ENCODE data around the gene MAPK9.

Gene MAPK9

GRCh38 chr5:180306796-180307195 lies 14.9 kb upstream of the MAPK9 start:
- H2AFZ ChIP-seq (ENCODE audit: low read length) = no peak overlapping the region
- H2BK120ac ChIP-seq (ENCODE audit: low read depth, low read length) = no peak overlapping the region
- no peaks in the 10 kb centered on the region for H3K4me1 ChIP-seq (ENCODE audit: control insufficient read depth in 2 of 2, insufficient read depth in 1 of 2, low read depth in 1 of 2, low read length in 2 of 2)
- H2BK12ac ChIP-seq (ENCODE audit: low read length) = no peak overlapping the region
- H4K8ac ChIP-seq (ENCODE audit: low read depth, low read length) = no peak overlapping the region
- no peak overlapping the region for H3K23ac ChIP-seq (ENCODE audit: low read depth, low read length, poor library complexity)
- H3K27ac ChIP-seq (replicated peaks; ENCODE audit: low read length) = no peak overlapping the region
- H3K4me3 ChIP-seq (ENCODE audit: low read length in 2 of 2) = no peak overlapping the region
- no peak overlapping the region for H3K18ac ChIP-seq (ENCODE audit: low read length)
- no peak overlapping the region for H3K14ac ChIP-seq (ENCODE audit: low read length)
- no CpG with 5 or more reads among the region's 8 CpGs for WGBS, 2 donors (ENCODE audit: extremely low coverage in 2 of 2, insufficient read length in 2 of 2, insufficient replicate concordance in 1 of 2)
- no peak overlapping the region for H2BK15ac ChIP-seq (ENCODE audit: low read length)
- H2AK5ac ChIP-seq (ENCODE audit: low read depth, low read length) = no peak overlapping the region
- no peak overlapping the region for H4K91ac ChIP-seq (ENCODE audit: low read depth, low read length, poor library complexity)
- H3K4me2 ChIP-seq (ENCODE audit: insufficient read depth, low read length, poor library complexity, severe bottlenecking) = no peak overlapping the region
- no peaks in the 10 kb centered on the region for H3K79me1 ChIP-seq (ENCODE audit: low read depth, low read length)
- H2BK5ac ChIP-seq (ENCODE audit: low read length) = no peak overlapping the region
- no peak for DNase-seq (ENCODE audit: low spot score)
- H3K4ac ChIP-seq (ENCODE audit: low read length) = no peak overlapping the region
- no peak overlapping the region for H3K9ac ChIP-seq (ENCODE audit: low read depth, low read length, poor library complexity)
- peaks cover 27 to 50% of the 10 kb centered on the region in 2 donors for H3K36me3 ChIP-seq (replicated peaks in 1 of 2; ENCODE audit: control insufficient read depth in 2 of 2, insufficient read depth in 2 of 2, low read length in 2 of 2)
- no peaks in the 10 kb centered on the region for H3K27me3 ChIP-seq (ENCODE audit: control insufficient read depth in 3 of 3, insufficient read depth in 3 of 3, low read depth in 1 of 3, low read length in 3 of 3)
- no peaks in the 10 kb centered on the region for H3K9me3 ChIP-seq (replicated peaks in 1 of 2; ENCODE audit: control insufficient read depth in 2 of 2, insufficient read depth in 1 of 2, low read depth in 1 of 2, low read length in 2 of 2)

DNA sequence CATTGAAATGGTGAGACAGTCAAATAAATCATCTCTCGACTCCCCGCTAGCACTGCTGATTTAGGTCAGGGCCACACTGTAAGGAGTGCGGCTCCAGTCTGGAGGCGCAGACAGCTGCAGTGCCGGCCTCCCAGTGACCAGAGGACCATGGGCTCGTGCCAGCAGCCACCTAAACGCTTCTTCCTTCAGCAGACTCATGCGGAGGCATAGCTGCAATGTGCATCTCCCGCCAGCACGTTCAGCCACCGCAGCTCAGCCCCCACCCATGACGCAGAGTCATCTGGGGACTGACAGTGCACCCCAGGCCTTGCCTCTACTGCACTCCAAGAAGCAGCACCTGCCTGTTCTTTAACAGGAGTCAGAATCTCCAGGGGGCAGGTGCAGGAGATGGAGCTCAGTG lies 13.6 kb upstream of the MAPK9 start:
- DNase-seq (ENCODE audit: low spot score) = no peak
- Histone ChIP-seq H3K23ac (ENCODE audit: low read depth, low read length, poor library complexity) (no peak overlapping the region), H3K36me3 (replicated peaks in 1 of 2; ENCODE audit: control insufficient read depth in 2 of 2, insufficient read depth in 2 of 2, low read length in 2 of 2) (peaks cover 27 to 53% of the 10 kb centered on the region in 2 donors), H2BK15ac (ENCODE audit: low read length) (no peak overlapping the region), H3K4me2 (ENCODE audit: insufficient read depth, low read length, poor library complexity, severe bottlenecking) (no peak overlapping the region), H3K79me1 (ENCODE audit: low read depth, low read length) (no peaks in the 10 kb centered on the region), H2AFZ (ENCODE audit: low read length) (no peak overlapping the region), H3K27me3 (ENCODE audit: control insufficient read depth in 3 of 3, insufficient read depth in 3 of 3, low read depth in 1 of 3, low read length in 3 of 3) (no peaks in the 10 kb centered on the region), H3K14ac (ENCODE audit: low read length) (no peak overlapping the region), H3K4me3 (ENCODE audit: low read length in 2 of 2) (no peak overlapping the region), H4K91ac (ENCODE audit: low read depth, low read length, poor library complexity) (no peak overlapping the region), H2BK5ac (ENCODE audit: low read length) (no peak overlapping the region), H3K18ac (ENCODE audit: low read length) (no peak overlapping the region), H3K9me3 (replicated peaks in 1 of 2; ENCODE audit: control insufficient read depth in 2 of 2, insufficient read depth in 1 of 2, low read depth in 1 of 2, low read length in 2 of 2) (no peaks in the 10 kb centered on the region), H4K8ac (ENCODE audit: low read depth, low read length) (no peak overlapping the region), H3K4me1 (ENCODE audit: control insufficient read depth in 2 of 2, insufficient read depth in 1 of 2, low read depth in 1 of 2, low read length in 2 of 2) (no peaks in the 10 kb centered on the region), H2BK12ac (ENCODE audit: low read length) (no peak overlapping the region), H3K4ac (ENCODE audit: low read length) (no peak overlapping the region), H2BK120ac (ENCODE audit: low read depth, low read length) (no peak overlapping the region), H3K27ac (replicated peaks; ENCODE audit: low read length) (no peak overlapping the region), H3K9ac (ENCODE audit: low read depth, low read length, poor library complexity) (no peak overlapping the region), H2AK5ac (ENCODE audit: low read depth, low read length) (no peak overlapping the region)
- WGBS, 2 donors (ENCODE audit: extremely low coverage in 2 of 2, insufficient read length in 2 of 2, insufficient replicate concordance in 1 of 2) = no CpG with 5 or more reads among the region's 12 CpGs

- Histone ChIP-seq H2BK5ac (ENCODE audit: low read length) (no peak overlapping the region), H2BK12ac (ENCODE audit: low read length) (no peak overlapping the region), H3K14ac (ENCODE audit: low read length) (no peak overlapping the region), H3K9ac (ENCODE audit: low read depth, low read length, poor library complexity) (no peak overlapping the region), H3K4me2 (ENCODE audit: insufficient read depth, low read length, poor library complexity, severe bottlenecking) (no peak overlapping the region), H3K18ac (ENCODE audit: low read length) (no peak overlapping the region), H4K91ac (ENCODE audit: low read depth, low read length, poor library complexity) (no peak overlapping the region), H2AK5ac (ENCODE audit: low read depth, low read length) (no peak overlapping the region), H3K36me3 (replicated peaks in 1 of 2; ENCODE audit: control insufficient read depth in 2 of 2, insufficient read depth in 2 of 2, low read length in 2 of 2) (peaks cover 27 to 53% of the 10 kb centered on the region in 2 donors), H3K79me1 (ENCODE audit: low read depth, low read length) (no peaks in the 10 kb centered on the region), H2BK120ac (ENCODE audit: low read depth, low read length) (no peak overlapping the region), H3K27ac (replicated peaks; ENCODE audit: low read length) (no peak overlapping the region), H3K4ac (ENCODE audit: low read length) (no peak overlapping the region), H3K4me1 (ENCODE audit: control insufficient read depth in 2 of 2, insufficient read depth in 1 of 2, low read depth in 1 of 2, low read length in 2 of 2) (no peaks in the 10 kb centered on the region), H3K23ac (ENCODE audit: low read depth, low read length, poor library complexity) (no peak overlapping the region), H3K4me3 (ENCODE audit: low read length in 2 of 2) (no peak overlapping the region), H2BK15ac (ENCODE audit: low read length) (no peak overlapping the region), H2AFZ (ENCODE audit: low read length) (no peak overlapping the region), H3K27me3 (ENCODE audit: control insufficient read depth in 3 of 3, insufficient read depth in 3 of 3, low read depth in 1 of 3, low read length in 3 of 3) (no peaks in the 10 kb centered on the region), H4K8ac (ENCODE audit: low read depth, low read length) (no peak overlapping the region), H3K9me3 (replicated peaks in 1 of 2; ENCODE audit: control insufficient read depth in 2 of 2, insufficient read depth in 1 of 2, low read depth in 1 of 2, low read length in 2 of 2) (peaks cover 0 to 2% of the 10 kb centered on the region in 2 donors)
- DNase-seq (ENCODE audit: low spot score) = no peak
- no CpG with 5 or more reads among the region's 18 CpGs for WGBS, 2 donors (ENCODE audit: extremely low coverage in 2 of 2, insufficient read length in 2 of 2, insufficient replicate concordance in 1 of 2)
Observed at GRCh38 chr5:180304431-180305375, 12.8 kb upstream of the MAPK9 start.

DNA sequence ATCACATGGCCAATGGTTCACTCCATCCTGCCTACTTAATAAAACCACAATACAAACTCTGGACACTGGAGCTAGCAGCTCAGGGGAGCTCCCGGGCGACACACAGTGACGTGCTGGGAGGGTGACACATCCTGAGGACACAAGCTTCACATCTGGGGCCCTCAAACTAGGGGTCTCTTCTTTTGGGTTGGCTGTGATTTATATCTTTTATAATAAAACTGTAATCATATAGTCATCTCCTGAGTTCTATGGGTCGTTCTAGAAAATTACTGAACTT lies 12.1 kb upstream of the MAPK9 start:
- no peak overlapping the region for H3K27ac ChIP-seq (replicated peaks; ENCODE audit: low read length)
- no peak overlapping the region for H4K8ac ChIP-seq (ENCODE audit: low read depth, low read length)
- H3K4me3 ChIP-seq (ENCODE audit: low read length in 2 of 2) = no peak overlapping the region
- no peak overlapping the region for H3K14ac ChIP-seq (ENCODE audit: low read length)
- H2AK5ac ChIP-seq (ENCODE audit: low read depth, low read length) = no peak overlapping the region
- H3K4me1 ChIP-seq (ENCODE audit: control insufficient read depth in 2 of 2, insufficient read depth in 1 of 2, low read depth in 1 of 2, low read length in 2 of 2) = no peaks in the 10 kb centered on the region
- no peak overlapping the region for H4K91ac ChIP-seq (ENCODE audit: low read depth, low read length, poor library complexity)
- no peaks in the 10 kb centered on the region for H3K27me3 ChIP-seq (ENCODE audit: control insufficient read depth in 3 of 3, insufficient read depth in 3 of 3, low read depth in 1 of 3, low read length in 3 of 3)
- H3K9me3 ChIP-seq (replicated peaks in 1 of 2; ENCODE audit: control insufficient read depth in 2 of 2, insufficient read depth in 1 of 2, low read depth in 1 of 2, low read length in 2 of 2) = peaks cover 0 to 4% of the 10 kb centered on the region in 2 donors
- no peaks in the 10 kb centered on the region for H3K79me1 ChIP-seq (ENCODE audit: low read depth, low read length)
- H3K23ac ChIP-seq (ENCODE audit: low read depth, low read length, poor library complexity) = no peak overlapping the region
- DNase-seq (ENCODE audit: low spot score) = no peak
- no peak overlapping the region for H3K9ac ChIP-seq (ENCODE audit: low read depth, low read length, poor library complexity)
- no peak overlapping the region for H3K4ac ChIP-seq (ENCODE audit: low read length)
- H2BK5ac ChIP-seq (ENCODE audit: low read length) = no peak overlapping the region
- H3K36me3 ChIP-seq (replicated peaks in 1 of 2; ENCODE audit: control insufficient read depth in 2 of 2, insufficient read depth in 2 of 2, low read length in 2 of 2) = peaks cover 27 to 53% of the 10 kb centered on the region in 2 donors
- no peak overlapping the region for H2AFZ ChIP-seq (ENCODE audit: low read length)
- H2BK15ac ChIP-seq (ENCODE audit: low read length) = no peak overlapping the region
- no peak overlapping the region for H3K18ac ChIP-seq (ENCODE audit: low read length)
- no peak overlapping the region for H2BK12ac ChIP-seq (ENCODE audit: low read length)
- no peak overlapping the region for H2BK120ac ChIP-seq (ENCODE audit: low read depth, low read length)
- no CpG with 5 or more reads among the region's 4 CpGs for WGBS, 2 donors (ENCODE audit: extremely low coverage in 2 of 2, insufficient read length in 2 of 2, insufficient replicate concordance in 1 of 2)
- no peak overlapping the region for H3K4me2 ChIP-seq (ENCODE audit: insufficient read depth, low read length, poor library complexity, severe bottlenecking)
